Activated CD8-positive, alpha-beta T cell treated with anti-CD3 and anti-CD28 coated beads, Interleukin-2, amount 10 ng/mL, durations not matched to agents 7 days and 5 days (primary cell): Measurements from ENCODE around the gene DAZAP1. TPM values are rescaled to one million over a fixed set of nuclear protein-coding genes. Genes with fewer than 3 reads are reported as not detected.
"Not testable (repeated sequence)": the region's sequence is repeated elsewhere in the genome, so short reads cannot be mapped to it uniquely, and the experiment has no call there.

Experiments used
- ATAC-seq: fragments of 150-1000 bp; cut with Tn5 transposase; one replicate; pipeline ENCODE4 v1.10.0; 2021; ENCODE audit warnings: moderate library complexity
- CTCF ChIA-PET: fragments of 350-600 bp; sonication (Branson Sonifier 250); formaldehyde crosslinking; loops from one replicate; lab custom pipeline; 2021; ENCODE audit warnings: antibody characterized with exemption; lab: Charles Lee
- POLR2A ChIA-PET: fragments of 350-600 bp; sonication (Branson Sonifier 250); formaldehyde crosslinking; loops from one replicate; lab custom pipeline; 2021; ENCODE audit warnings: antibody characterized with exemption; lab: Charles Lee
- DNase-seq: peaks from one replicate; pipeline ENCODE4 v3.0.0-alpha.2; 2020
- H3K27ac Mint-ChIP-seq: one replicate; pipeline ENCODE4 v1.8.0; 2021; ENCODE audit warnings: mild to moderate bottlenecking, mixed read lengths
- H3K27me3 Mint-ChIP-seq: one replicate; pipeline ENCODE4 v1.8.0; 2021; ENCODE audit warnings: low read depth, mixed read lengths
- H3K36me3 Mint-ChIP-seq: one replicate; pipeline ENCODE4 v1.8.0; 2021; ENCODE audit warnings: low read depth, mixed read lengths
- H3K4me1 Mint-ChIP-seq: one replicate; pipeline ENCODE4 v1.8.0; 2021; ENCODE audit warnings: low read depth, mixed read lengths
- H3K4me3 Mint-ChIP-seq: one replicate; pipeline ENCODE4 v1.8.0; 2021; ENCODE audit warnings: mild to moderate bottlenecking, mixed read lengths
- H3K9me3 Mint-ChIP-seq: one replicate; pipeline ENCODE4 v1.8.0; 2022; ENCODE audit warnings: mixed read lengths; ENCODE audit not compliant: insufficient read depth
- total RNA-seq, 2 experiments: library from RNA; stranded (reverse); gene quantifications; one replicate each; pipeline ENCODE4 v1.2.3, GENCODE V29; 2021

The DAZAP1 gene
- total RNA-seq, 2 experiments from 2014 or later = 264 to 270 TPM

- H3K4me1 Mint-ChIP-seq = peaks cover 13% of the 10 kb centered on the region
- POLR2A ChIA-PET = no interaction called here
- H3K4me3 Mint-ChIP-seq = no peak overlapping the region
- no peak for ATAC-seq
- H3K36me3 Mint-ChIP-seq = peaks cover 36% of the 10 kb centered on the region
- CTCF ChIA-PET = no interaction called here
- no peaks in the 10 kb centered on the region for H3K27me3 Mint-ChIP-seq
- no peak for DNase-seq
- no peak overlapping the region for H3K27ac Mint-ChIP-seq
- H3K9me3 Mint-ChIP-seq = no peaks in the 10 kb centered on the region
Measured at GRCh38 chr19:1434577-1435060, 27.2 kb downstream of the DAZAP1 start.

DNA sequence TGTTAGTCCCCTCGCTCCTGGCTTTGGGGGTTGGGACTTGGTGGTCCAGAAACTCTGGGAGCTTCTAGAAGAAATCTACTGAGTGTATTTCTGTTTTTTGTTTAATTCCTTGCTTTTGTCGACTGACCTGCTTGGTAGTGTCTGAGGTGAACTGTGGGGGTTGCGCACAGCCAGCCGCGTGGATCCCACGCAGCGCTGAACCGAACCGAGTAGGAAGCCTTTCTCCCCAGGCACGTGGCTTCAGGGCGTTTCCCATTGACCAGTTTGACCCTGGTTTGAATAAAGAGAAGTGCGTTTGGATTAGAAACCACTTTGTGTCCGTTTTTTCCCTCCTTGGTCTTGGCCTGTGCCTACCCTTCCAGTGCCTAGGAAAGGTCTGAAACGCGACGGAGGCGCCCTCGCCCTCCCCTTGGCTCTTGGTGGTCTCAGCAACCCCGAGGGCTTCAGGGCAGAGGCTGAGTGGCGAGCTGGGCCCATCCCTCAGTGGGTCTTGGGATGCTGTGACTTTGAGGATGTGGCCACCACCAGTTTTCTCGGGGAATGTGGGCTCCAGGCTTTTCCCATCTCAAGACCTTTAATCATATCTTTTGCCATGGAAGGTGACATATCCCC, 28.1 kb downstream of the DAZAP1 start:
- POLR2A ChIA-PET = no interaction called here
- Mint-ChIP-seq H3K9me3 (no peaks in the 10 kb centered on the region), H3K36me3 (peaks cover 43% of the 10 kb centered on the region), H3K27ac (no peak overlapping the region), H3K27me3 (no peaks in the 10 kb centered on the region), H3K4me1 (peaks cover 21% of the 10 kb centered on the region), H3K4me3 (no peak overlapping the region)
- CTCF ChIA-PET = no interaction called here
- no peak for ATAC-seq
- DNase-seq = no peak

- no peaks in the 10 kb centered on the region for H3K27me3 Mint-ChIP-seq
- peaks cover 53% of the 10 kb centered on the region for H3K36me3 Mint-ChIP-seq
- CTCF ChIA-PET = interaction anchor here (0.8 to 1.2 kb wide), 3 partner anchors 9 to 158 kb away, joined by 3 to 6 read pairs (median 4); no protein-coding TSS in a partner anchor
- no peak for DNase-seq
- peaks cover 32% of the 10 kb centered on the region for H3K4me1 Mint-ChIP-seq
- H3K27ac Mint-ChIP-seq = peak overlapping the region; percentile 99
- H3K4me3 Mint-ChIP-seq = peak overlapping the region; percentile 99
- POLR2A ChIA-PET = interaction anchor here (0.7 to 1.4 kb wide), 3 partner anchors 19 to 169 kb away, joined by 3 to 6 read pairs (median 3); partner anchors contain the start of gene CIRBP
- H3K9me3 Mint-ChIP-seq = no peaks in the 10 kb centered on the region
- no peak for ATAC-seq
Measured at GRCh38 chr19:1437609-1438008, 30.2 kb downstream of the DAZAP1 start.

GRCh38 chr19:1438035-1438932, 30.9 kb downstream of the DAZAP1 start, which contains the start of gene RPS15:
TSS of gene RPS15 (plus strand) at chr19:1438396. CDS start at chr19:1438426, 30 bp downstream.
- Mint-ChIP-seq H3K4me1 (peaks cover 34% of the 10 kb centered on the region), H3K9me3 (no peaks in the 10 kb centered on the region), H3K4me3 (peak within 1 kb of the TSS; percentile 99), H3K36me3 (peaks cover 50% of the 10 kb centered on the region), H3K27me3 (no peaks in the 10 kb centered on the region), H3K27ac (peak within 1 kb of the TSS; percentile 99)
- ChIA-PET POLR2A (interaction anchor here (1.4 kb wide), 1 partner anchor 19 kb away, joined by 6 read pairs; no protein-coding TSS in a partner anchor), CTCF (interaction anchor here (0.8 kb wide), 1 partner anchor 9 kb away, joined by 6 read pairs; no protein-coding TSS in a partner anchor)
- ATAC-seq (peak; percentile 86), DNase-seq (peak; percentile 97)

DNA sequence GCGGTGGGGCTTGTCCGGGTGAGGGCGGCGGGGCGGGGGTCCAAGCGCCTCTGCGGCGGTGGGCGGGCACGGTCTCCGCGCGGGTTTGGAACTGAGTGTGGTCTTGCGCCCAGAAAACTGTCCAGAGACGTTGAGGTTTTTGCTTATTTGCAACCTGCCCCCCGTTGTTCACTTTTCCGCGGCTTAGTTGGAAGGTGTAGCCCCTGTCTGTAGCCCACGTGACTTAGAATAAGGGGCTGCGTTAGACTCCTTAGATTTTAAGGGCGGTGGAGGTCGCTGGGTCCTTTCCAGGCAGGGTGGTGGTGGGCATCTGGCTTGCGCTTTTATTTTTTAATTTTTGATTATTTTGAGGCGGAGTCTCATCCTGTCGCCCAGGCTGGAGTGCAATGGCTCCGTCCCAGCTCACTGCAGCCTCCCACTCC, 31.6 kb downstream of the DAZAP1 start:
- Mint-ChIP-seq H3K9me3 (no peaks in the 10 kb centered on the region), H3K36me3 (peaks cover 50% of the 10 kb centered on the region), H3K27ac (peak overlapping the region; percentile 99), H3K4me1 (peaks cover 34% of the 10 kb centered on the region), H3K4me3 (peak overlapping the region; percentile 99), H3K27me3 (no peaks in the 10 kb centered on the region)
- DNase-seq (no peak), ATAC-seq (peak; percentile 20)
- POLR2A ChIA-PET = no interaction called here
- CTCF ChIA-PET = no interaction called here

- peaks cover 50% of the 10 kb centered on the region for H3K36me3 Mint-ChIP-seq
- CTCF ChIA-PET, DNase-seq, ATAC-seq, H3K27me3 Mint-ChIP-seq, H3K9me3 Mint-ChIP-seq: not testable (repeated sequence)
- H3K4me3 Mint-ChIP-seq = peak overlapping the region; percentile 99
- peak overlapping the region; percentile 99 for H3K27ac Mint-ChIP-seq
- H3K4me1 Mint-ChIP-seq = peaks cover 40% of the 10 kb centered on the region
- POLR2A ChIA-PET = interaction anchor here (1.0 kb wide), 1 partner anchor 9 kb away, joined by 4 read pairs; no protein-coding TSS in a partner anchor
Measured at GRCh38 chr19:1439525-1440417, 32.4 kb downstream of the DAZAP1 start.

GRCh38 chr19:1440418-1440801, 33.0 kb downstream of the DAZAP1 start:
- DNase-seq (no peak), ATAC-seq (no peak)
- peak overlapping the region; percentile 99 for H3K4me3 Mint-ChIP-seq
- peaks cover 46% of the 10 kb centered on the region for H3K4me1 Mint-ChIP-seq
- CTCF ChIA-PET = no interaction called here
- peaks cover 47% of the 10 kb centered on the region for H3K36me3 Mint-ChIP-seq
- peaks cover 2% of the 10 kb centered on the region for H3K27me3 Mint-ChIP-seq
- H3K9me3 Mint-ChIP-seq = no peaks in the 10 kb centered on the region
- POLR2A ChIA-PET = interaction anchor here (1.0 kb wide), 1 partner anchor 9 kb away, joined by 4 read pairs; no protein-coding TSS in a partner anchor
- H3K27ac Mint-ChIP-seq = peak overlapping the region; percentile 15

DNA sequence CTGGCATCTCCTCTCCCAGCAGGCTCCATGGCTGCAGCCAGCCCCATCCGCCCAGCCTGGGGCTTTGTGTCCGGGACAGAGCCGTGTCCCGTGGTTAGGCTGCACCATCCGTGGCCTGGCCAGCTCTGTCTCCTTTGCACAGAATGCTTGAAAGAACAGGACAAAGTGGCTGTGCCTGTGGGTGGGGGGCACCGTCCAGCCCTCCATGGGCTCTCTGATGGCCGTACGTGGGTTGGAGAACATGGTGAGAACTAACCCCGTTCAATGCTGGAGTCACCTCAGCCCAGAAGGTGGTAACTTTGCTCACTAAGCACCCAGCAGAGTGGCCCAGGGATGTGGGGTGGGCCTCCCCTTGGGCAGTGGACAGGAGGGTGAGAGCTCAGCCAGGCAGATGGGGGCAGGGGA, 33.6 kb downstream of the DAZAP1 start:
- POLR2A ChIA-PET = interaction anchor here (0.6 to 1.0 kb wide), 2 partner anchors 8 to 30 kb away, joined by 3 to 4 read pairs; no protein-coding TSS in a partner anchor
- H3K27ac Mint-ChIP-seq = no peak overlapping the region
- DNase-seq (no peak), ATAC-seq (no peak)
- peaks cover 48% of the 10 kb centered on the region for H3K4me1 Mint-ChIP-seq
- H3K36me3 Mint-ChIP-seq = peaks cover 45% of the 10 kb centered on the region
- CTCF ChIA-PET = no interaction called here
- H3K9me3 Mint-ChIP-seq = no peaks in the 10 kb centered on the region
- peaks cover 3% of the 10 kb centered on the region for H3K27me3 Mint-ChIP-seq
- H3K4me3 Mint-ChIP-seq = peak overlapping the region; percentile 99

DNA sequence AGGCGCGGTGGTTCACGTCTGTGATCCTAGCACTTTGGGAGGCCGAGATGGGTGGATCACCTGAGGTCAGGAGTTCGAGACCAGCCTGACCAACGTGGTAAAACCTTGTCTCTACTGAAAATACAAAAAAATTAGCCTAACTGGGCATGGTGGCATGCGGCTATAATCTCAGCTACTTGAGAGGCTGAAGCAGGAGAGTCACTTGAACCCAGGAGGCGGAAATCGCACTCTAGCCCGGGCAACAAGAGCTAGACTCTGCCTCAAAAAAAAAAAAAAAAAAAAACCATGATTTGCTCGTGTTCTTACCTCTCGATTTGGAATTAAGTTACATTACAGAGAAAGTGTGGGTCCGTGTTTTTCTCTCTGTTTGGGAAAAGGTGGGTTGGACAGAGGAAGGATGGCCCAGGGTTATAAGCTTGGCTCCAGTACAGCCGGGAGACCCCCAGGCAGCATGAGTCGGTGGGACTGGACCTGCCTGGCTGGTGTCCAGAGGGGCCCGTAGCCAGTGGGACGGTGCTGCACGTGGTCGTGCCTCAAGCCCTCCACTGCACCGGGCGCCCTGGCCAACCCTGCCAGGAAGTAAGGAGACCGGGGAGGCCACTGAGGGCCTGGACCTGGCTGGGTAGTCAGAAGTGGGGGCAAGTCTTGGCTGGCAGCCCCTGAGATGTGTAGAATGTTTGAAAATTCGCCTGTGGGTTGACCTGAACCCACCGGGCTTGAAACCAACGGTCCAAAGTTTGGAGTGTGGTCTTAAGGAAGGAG, 34.5 kb downstream of the DAZAP1 start:
- Mint-ChIP-seq H3K4me3 (no peak overlapping the region), H3K4me1 (peaks cover 50% of the 10 kb centered on the region), H3K9me3 (no peaks in the 10 kb centered on the region), H3K27me3 (peaks cover 6% of the 10 kb centered on the region), H3K27ac (peak overlapping the region; percentile 16), H3K36me3 (peaks cover 45% of the 10 kb centered on the region)
- no peak for ATAC-seq
- CTCF ChIA-PET = no interaction called here
- no peak for DNase-seq
- POLR2A ChIA-PET = interaction anchor here (0.6 to 0.9 kb wide), 2 partner anchors 30 to 167 kb away, joined by 3 read pairs; partner anchors contain the start of gene FAM174C

GRCh38 chr19:1445185-1445931, 38.0 kb downstream of the DAZAP1 start:
- ATAC-seq (peak; percentile 88), DNase-seq (peak; percentile 84)
- POLR2A ChIA-PET = interaction anchor here (1.0 to 1.6 kb wide), 2 partner anchors 21 to 176 kb away, joined by 3 to 6 read pairs; partner anchors contain the start of gene CIRBP
- peaks cover 40% of the 10 kb centered on the region for H3K4me1 Mint-ChIP-seq
- H3K9me3 Mint-ChIP-seq = no peaks in the 10 kb centered on the region
- CTCF ChIA-PET = interaction anchor here (0.8 to 1.8 kb wide), 9 partner anchors 8 to 130 kb away, joined by 3 to 10 read pairs (median 4); partner anchors contain the start of gene REEP6
- peaks cover 27% of the 10 kb centered on the region for H3K36me3 Mint-ChIP-seq
- H3K27me3 Mint-ChIP-seq = peaks cover 30% of the 10 kb centered on the region
- peak overlapping the region; percentile 72 for H3K27ac Mint-ChIP-seq
- peak overlapping the region; percentile 73 for H3K4me3 Mint-ChIP-seq
